Measurements from ENCODE around the gene HS2ST1.

The HS2ST1 gene

GRCh38 chr1:87140831-87141540 is 226.6 kb downstream of the HS2ST1 start:
- peak; percentile 89 for DNase-seq (ENCODE audit: low spot score)

GRCh38 chr1:87141556-87141955 is 227.1 kb downstream of the HS2ST1 start:
- no peak for DNase-seq (ENCODE audit: low spot score)

GRCh38 chr1:87143413-87144135 is 229.1 kb downstream of the HS2ST1 start:
- no peak for DNase-seq (ENCODE audit: low spot score)

GRCh38 chr1:87144316-87144895 is 230.0 kb downstream of the HS2ST1 start:
- DNase-seq (ENCODE audit: low spot score), result no peak

- no peak for DNase-seq (ENCODE audit: low spot score)
These were observed 230.5 kb downstream of the HS2ST1 start for GRCh38 chr1:87144981-87145380.

GRCh38 chr1:87146538-87146937 is 232.1 kb downstream of the HS2ST1 start:
- DNase-seq (ENCODE audit: low spot score), result no peak

- no peak for DNase-seq (ENCODE audit: low spot score)
These were observed 232.6 kb downstream of the HS2ST1 start for GRCh38 chr1:87146986-87147385.

- no peak for DNase-seq (ENCODE audit: low spot score)
These were observed 233.4 kb downstream of the HS2ST1 start for GRCh38 chr1:87147851-87148250.

GRCh38 chr1:87148661-87149060 is 234.2 kb downstream of the HS2ST1 start:
- DNase-seq (ENCODE audit: low spot score), result no peak

GRCh38 chr1:87149241-87150041 is 235.0 kb downstream of the HS2ST1 start:
- DNase-seq (ENCODE audit: low spot score), result peak; percentile 62

GRCh38 chr1:87150143-87150542 is 235.7 kb downstream of the HS2ST1 start:
- no peak for DNase-seq (ENCODE audit: low spot score)

GRCh38 chr1:87151500-87152421 is 237.3 kb downstream of the HS2ST1 start:
- DNase-seq (ENCODE audit: low spot score), result peak; percentile 84

- DNase-seq (ENCODE audit: low spot score), result peak; percentile 29
These were observed 239.9 kb downstream of the HS2ST1 start for GRCh38 chr1:87154384-87154783.

- no peak for DNase-seq (ENCODE audit: low spot score)
These were observed 240.7 kb downstream of the HS2ST1 start for GRCh38 chr1:87155170-87155569.

GRCh38 chr1:87155648-87156047 is 241.2 kb downstream of the HS2ST1 start:
- DNase-seq (ENCODE audit: low spot score), result no peak

- DNase-seq (ENCODE audit: low spot score), result no peak
These were observed 241.7 kb downstream of the HS2ST1 start for GRCh38 chr1:87156124-87156523.

GRCh38 chr1:87159378-87159915 is 245.0 kb downstream of the HS2ST1 start:
- no peak for DNase-seq (ENCODE audit: low spot score)

Data from kidney tubule cell (primary cell).